GM19035 (cell line): ENCODE results near the gene PCDH11Y.
A peak's percentile ranks its signal among the peaks of the same experiment; 100 is the strongest.
"Not testable (repeated sequence)": the region's sequence is repeated elsewhere in the genome, so short reads cannot be mapped to it uniquely, and the experiment has no call there.

Source experiments
- ATAC-seq: cut with Tn5 transposase; IDR thresholded peaks from one replicate; pipeline ENCODE4 v1.9.1; 2021; ENCODE audit not compliant: unreplicated experiment

PCDH11Y gene

GRCh38 chrY:5000057-5000456 is at the start of gene PCDH11Y:
TSS of gene PCDH11Y (plus strand) at chrY:5000296. CDS start at chrY:5057100, 56,804 bp downstream.
- not testable (repeated sequence) for ATAC-seq

- ATAC-seq = not testable (repeated sequence)
Measured at GRCh38 chrY:4967894-4968293, 32.2 kb upstream of the PCDH11Y start.

GRCh38 chrY:4991743-4992400 is 8.2 kb upstream of the PCDH11Y start:
- peak; percentile 100 for ATAC-seq

GRCh38 chrY:4994892-4995291 is 5.2 kb upstream of the PCDH11Y start:
- ATAC-seq = not testable (repeated sequence)

- ATAC-seq = not testable (repeated sequence)
Measured at GRCh38 chrY:5002476-5003184, 2.5 kb downstream of the PCDH11Y start.

- not testable (repeated sequence) for ATAC-seq
Measured at GRCh38 chrY:5038972-5039523, 39.0 kb downstream of the PCDH11Y start.

GRCh38 chrY:5083017-5083416 is 82.9 kb downstream of the PCDH11Y start:
- not testable (repeated sequence) for ATAC-seq

- ATAC-seq = not testable (repeated sequence)
Measured at GRCh38 chrY:5182998-5183397, 182.9 kb downstream of the PCDH11Y start.

GRCh38 chrY:5215116-5215515 is 215.0 kb downstream of the PCDH11Y start:
- ATAC-seq = not testable (repeated sequence)

GRCh38 chrY:5324931-5325330 is 324.8 kb downstream of the PCDH11Y start:
- not testable (repeated sequence) for ATAC-seq

GRCh38 chrY:5342220-5342619 is 342.1 kb downstream of the PCDH11Y start:
- not testable (repeated sequence) for ATAC-seq

GRCh38 chrY:5543705-5544104 is 543.6 kb downstream of the PCDH11Y start:
- not testable (repeated sequence) for ATAC-seq

- ATAC-seq = not testable (repeated sequence)
Measured at GRCh38 chrY:5638589-5638988, 638.5 kb downstream of the PCDH11Y start.

- not testable (repeated sequence) for ATAC-seq
Measured at GRCh38 chrY:5679265-5679664, 679.2 kb downstream of the PCDH11Y start.

GRCh38 chrY:5708727-5709126 is 708.6 kb downstream of the PCDH11Y start:
- ATAC-seq = not testable (repeated sequence)

GRCh38 chrY:5709788-5710381 is 709.8 kb downstream of the PCDH11Y start:
- not testable (repeated sequence) for ATAC-seq

GRCh38 chrY:5761403-5761802 is 761.3 kb downstream of the PCDH11Y start:
- not testable (repeated sequence) for ATAC-seq

GRCh38 chrY:5776485-5776884 is 776.4 kb downstream of the PCDH11Y start:
- ATAC-seq = not testable (repeated sequence)
